ENCODE data around the gene INAVA.
A peak's percentile ranks its signal among the peaks of the same experiment; 100 is the strongest.

Gene INAVA

DNA sequence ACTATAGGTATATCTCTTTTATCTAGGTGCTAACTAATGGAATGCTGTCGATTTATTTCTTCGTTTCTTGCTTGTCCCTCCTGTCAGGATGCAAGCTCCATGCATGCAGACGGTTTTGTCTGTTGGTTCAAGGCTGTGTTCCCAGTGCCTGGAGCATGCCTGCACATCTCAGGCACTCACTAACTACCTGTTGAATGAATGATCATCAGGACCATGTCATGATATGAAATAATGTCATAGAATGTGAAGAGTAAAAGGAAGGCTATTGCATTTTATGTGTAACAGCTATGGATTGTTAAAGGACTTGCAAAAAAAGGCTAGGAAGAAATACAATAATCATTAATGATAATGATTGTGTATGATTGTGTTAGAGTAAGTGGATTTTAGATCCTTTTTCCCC lies 17.7 kb upstream of the INAVA start:
- DNase-seq: no peak

DNA sequence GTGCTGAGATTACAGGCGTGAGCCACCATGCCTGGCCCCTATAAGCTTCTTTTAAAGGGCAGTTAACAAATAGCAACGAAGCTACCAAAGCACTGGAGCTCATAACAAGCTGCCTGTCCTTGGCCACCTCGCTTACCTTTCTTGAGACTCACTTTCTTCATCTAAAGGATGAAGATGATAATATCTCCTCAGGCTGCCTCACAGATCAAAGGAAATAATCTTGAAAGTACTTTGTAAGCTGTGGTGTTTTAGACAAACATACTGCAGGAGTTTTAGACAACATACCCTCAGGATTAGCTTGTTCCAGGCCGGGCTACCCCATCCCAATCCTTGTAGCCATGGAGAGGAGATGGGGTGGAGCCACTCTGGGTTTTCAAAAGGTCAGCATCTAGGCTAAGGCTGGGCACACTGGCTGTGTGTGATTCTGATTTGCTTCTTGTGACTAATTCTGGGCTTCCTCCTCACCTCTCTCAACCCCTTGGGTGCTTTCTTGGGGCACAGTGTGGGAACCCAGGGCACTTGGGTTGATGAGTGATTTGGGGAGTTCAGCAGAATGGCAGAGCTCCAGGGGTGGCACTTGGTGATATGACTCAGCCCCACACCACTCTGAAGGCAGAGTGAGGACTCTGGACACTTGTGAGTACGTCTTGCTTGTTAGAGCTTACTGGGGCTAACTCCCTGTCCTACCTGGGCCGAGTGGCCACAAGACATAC lies 16.7 kb upstream of the INAVA start:
- no peak for DNase-seq

DNA sequence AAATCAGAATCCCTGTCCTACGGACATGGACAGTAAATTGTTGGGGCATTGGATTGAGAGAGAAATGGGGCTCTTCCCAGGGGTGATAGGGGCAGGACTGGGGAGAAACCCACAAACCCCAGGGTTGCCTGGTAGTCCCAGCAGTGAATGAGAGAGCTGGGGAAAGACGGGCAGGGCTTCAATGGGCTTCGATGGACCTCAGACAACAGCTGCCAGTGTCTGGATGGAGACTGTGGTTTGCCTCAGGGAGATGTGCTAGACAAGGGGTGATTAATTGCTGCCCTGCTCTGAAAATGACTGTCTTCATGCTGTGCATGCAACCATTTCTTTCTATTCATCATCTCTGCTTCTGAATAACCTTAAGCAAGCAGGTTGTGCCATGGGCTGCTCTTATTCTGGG lies 14.5 kb upstream of the INAVA start:
- no peak for DNase-seq

DNA sequence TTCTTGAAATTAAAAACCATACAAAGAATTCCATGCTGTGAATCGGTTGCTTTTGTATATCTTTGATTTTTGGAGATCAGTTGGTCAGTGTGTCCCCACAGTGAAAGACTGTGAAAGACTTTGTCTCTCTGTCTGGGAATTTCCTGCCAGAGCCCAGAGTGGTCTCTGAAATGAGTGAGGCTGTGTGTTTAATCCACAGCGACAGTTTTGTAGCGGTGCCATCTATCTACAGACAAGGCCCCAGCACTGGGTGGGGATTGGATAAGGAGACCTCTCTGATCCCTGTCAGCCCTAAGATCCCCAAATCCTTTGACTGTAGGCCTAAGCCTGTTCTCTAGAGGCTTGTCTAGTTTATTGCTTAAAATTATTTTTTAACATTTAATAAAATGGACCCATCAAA lies 11.6 kb upstream of the INAVA start:
- DNase-seq: no peak

DNA sequence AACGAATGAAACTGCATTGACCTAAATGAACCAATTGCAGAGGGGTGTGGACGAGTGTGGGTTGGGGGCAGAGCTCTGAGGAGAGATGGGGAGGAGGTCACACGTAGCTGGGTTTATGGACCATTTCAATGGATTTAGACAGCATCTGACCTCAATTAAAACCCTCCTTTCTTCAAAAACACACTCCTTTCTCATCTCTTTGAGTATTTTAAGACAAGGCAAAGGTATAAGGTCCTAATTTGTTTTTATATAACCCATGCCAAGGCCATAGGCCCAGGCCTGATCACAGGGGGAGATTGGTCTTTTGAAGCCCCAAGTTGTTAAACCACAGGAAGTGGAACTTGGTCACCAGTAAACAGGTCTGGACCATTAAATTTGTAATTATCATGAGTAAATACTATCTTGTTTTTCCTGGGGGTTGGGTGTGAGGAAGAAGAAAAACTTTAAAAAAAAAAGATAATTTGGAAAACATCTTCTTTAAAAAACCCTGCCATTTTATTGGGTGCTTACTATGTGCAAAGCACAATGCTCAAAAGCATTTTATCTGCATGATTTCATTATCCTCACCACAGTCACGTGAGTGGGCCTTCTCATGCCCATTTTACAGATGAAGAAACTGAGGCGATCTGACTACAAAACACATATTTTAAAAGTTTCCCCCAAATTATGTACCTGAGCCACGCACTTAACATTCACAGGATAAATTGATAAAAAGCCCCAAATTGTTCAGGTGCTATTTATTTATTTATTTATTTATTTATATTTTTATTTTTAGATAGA lies 8.9 kb upstream of the INAVA start:
- no peak for DNase-seq

DNA sequence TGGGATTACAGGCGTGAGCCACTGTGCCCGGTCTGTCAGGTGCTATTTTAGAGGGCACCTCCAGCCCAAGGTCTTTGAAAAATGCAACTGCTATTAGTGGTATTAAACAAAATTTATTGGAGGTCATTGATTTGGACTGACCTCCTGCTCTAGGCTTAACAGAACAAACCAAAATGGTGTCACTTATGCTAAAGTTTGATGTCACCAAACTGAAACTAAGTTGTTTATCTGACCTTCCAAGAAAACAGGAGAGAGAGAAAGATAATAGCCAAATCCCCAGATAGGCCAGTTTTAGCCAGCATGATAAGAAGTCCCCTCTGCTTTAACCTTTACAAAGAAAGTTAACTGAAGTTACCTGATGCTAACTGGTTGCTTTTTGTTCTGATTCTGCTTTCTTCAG lies 8.1 kb upstream of the INAVA start:
- no peak for DNase-seq

DNA sequence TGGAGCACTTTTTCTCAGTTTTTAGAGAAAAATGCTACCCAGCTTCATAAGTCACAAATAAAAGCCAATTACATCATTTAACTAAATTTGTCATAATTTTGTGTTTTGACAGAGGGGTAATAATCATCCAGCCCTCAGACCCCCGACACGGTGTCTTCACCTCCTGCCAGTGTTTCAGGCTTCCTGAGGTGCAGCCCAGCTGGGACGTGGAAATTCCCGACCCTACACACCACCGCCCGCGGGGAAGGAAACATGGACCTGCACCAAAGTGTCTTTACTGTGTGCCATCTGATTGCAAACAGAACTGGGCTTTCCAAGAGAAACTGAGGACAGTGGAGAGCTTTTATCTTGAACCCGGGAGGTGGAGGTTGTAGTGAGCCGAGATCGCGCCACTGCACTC lies 7.7 kb upstream of the INAVA start:
- no peak for DNase-seq

DNA sequence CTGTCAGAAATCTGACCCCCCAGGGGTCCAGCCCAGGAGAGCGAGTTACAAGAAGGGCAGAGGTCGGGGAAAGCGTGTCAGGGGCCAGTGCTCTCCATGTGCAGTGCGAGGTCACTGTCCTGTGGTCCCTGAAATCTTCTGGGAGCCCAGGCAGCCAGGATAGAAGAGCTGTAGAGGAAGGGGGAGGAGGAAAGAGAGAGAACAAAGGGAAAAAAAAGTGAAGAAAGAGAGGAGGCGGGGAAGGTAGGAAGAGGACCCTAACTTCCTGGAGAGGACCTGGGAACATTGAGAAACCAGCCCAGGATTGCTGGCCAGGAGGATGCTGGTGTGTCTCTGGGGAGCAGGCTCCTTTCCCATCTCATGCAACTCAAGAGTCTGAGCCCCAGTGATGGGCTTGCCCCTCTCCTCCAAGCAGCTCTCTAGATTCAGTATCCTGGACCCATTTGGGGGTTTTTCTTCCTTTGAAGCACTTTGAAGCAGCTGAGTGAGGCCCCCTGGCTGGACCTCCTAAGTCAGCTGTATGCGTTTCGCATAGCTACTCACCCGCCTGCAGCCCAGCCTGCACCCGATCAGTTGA lies 6.8 kb upstream of the INAVA start:
- no peak for DNase-seq

DNA sequence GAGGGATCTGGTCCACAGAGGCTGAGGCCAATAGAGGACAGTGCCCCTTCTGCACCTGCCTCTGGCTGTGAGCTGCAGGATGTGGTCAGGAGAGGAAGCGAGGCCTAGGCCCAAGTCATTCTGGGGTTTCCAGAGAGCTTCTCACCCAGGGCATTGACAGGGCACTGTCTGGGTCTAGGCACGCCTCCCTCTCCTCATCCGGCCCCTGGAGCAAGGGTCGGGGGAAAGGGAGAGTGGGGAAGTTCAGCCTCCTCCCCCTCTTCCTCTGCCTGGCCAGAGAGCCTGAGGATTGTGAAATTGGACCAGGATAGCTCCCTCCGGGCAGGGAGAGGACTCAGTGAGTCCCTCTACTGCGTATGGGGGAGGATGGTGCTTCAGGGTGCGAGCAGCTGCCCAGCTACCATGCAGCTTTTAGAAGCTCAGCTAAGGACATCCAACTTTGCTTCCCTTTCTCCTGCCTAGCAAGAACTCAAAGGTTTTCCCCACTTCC lies 6.3 kb upstream of the INAVA start:
- DNase-seq: peak; percentile 94

DNA sequence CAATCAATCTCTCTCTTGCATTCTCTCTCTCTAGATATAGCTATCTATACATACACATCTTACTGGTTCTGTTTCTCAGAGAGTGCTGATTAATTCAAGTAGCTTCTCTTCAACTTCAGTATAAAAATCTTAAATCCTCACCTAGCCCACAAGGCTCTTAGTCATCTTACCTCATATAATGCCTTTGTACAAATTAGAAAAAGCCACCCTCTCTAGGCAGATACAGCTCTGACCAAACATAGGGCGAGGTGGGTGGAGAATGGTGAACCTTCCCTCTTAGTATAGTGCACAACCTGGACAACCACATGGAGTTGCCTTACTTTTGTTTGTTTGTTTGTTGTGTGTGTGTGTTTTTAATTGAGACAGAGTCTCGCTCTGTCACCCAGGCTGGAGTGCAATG lies 5.1 kb upstream of the INAVA start:
- no peak for DNase-seq

DNA sequence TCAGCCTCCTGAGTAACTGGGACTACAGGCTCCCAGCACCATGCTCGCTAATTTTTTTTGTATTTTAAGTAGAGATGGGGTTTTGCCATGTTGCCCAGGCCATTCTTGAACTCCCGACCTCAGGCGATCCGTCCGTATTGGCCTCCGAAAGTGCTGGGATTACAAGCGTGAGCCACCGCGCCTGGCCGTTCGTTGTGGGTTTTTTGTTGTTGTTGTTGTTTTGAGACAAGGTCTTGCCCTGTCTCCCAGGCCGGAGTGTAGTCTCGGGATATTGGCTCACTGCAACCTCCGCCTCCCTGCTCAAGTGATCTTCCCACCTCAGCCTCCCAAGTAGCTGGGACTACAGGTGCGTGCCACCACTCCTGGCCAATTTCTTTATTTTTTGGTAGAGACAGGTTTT lies 4.7 kb upstream of the INAVA start:
- DNase-seq: no peak

DNA sequence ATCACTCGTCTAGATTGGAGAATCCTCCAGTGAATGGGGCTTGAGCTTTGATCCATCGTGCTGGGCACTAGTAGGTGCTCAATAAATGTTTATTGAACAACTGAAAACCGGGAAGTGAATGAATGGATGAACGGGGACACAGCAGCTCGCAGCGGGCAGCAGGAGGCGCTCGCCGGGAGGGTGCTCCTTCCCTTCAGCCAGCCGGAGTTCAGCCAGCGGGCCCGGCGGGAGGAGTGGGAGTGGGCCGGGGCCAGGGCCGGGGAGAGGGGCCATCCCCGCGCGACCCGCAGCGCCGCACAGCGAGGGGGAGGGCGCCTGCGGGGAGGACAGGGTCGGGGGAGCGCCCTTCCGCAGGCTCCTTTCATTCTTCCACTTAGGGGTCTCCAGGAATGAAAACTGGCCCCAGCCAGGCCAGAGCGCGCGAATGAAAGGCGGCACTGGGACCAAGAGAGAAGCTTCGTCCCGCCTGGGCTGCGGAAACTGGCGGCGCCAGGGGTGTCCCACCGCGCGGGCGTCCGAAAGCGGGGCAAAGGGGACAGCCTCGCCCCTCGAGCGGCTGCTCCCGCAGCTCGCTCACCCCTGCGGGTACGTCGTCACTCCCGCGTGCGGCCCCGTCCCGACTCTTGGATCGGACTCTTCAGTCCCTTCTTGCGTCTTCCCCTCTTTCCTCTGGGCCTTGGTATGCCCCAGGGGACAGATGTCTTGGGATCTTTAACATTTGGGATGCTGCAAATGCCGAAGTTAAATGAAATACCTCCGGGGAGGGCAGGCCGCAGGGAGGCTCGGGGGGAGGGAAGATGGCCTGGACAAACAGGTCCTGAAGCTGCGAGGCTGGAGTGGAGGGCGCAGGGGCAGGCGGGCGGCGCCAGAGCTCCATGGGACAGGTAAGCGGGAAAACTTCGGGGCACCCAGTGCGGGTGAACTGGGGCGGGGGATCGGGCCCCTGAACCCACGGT lies 3.6 kb upstream of the INAVA start:
- DNase-seq: no peak

DNA sequence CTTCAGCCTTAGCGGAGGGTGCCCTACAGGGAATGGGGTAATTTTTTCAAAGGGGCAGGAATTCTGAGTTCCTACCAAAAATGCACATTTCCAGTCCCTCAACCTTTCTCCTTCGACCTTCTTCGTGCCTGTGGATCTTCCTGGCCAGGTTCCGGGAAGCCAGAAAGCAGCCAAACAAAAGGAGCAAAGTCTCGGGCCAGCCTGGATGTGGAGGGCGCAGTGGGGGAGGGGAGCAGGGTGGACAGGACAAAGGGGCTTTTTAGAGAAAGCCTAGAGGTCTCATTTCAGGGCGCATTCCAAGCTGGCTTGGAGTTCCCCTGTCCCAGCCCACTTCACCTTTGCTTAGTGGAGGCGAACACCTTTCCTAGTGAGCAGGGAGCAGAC lies 2.9 kb upstream of the INAVA start:
- no peak for DNase-seq

DNA sequence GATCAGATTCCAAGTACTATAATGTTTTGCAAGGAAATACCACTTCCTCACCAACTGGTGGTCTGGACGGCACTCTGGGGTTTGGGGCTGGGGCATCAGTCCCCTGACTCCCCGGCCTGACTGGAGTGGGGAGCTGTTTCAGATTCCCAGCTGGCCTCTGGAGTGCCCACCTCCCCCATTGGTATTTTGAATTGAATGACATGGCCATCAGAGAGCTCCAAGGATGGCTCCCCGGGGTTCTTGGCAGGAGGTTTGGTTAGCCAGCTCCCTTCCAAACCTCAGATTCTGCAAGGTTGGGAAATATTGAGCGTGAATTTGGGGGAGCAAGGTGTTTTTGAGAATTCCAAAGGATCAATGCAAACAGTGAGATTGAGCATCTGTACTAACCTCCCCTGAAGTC lies 2.2 kb upstream of the INAVA start:
- DNase-seq: no peak

DNA sequence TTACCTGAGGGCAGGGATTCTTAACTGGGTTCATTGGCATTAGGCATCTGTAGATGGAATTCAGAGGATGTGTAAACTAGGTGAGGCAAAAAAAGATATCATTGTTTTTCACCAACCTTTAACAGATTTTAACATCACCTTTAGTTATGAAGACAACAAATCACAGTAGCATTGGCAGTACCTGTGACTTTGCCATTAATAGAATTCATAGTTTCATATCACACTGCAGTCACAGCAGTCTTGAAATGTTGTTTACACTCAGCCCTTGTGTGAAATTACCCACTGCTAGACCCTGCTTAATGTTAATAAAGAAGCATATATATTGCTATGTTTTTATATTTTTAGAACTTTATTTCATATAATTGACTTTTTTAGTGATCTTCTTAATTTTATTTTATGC lies 1.7 kb upstream of the INAVA start:
- no peak for DNase-seq

DNA sequence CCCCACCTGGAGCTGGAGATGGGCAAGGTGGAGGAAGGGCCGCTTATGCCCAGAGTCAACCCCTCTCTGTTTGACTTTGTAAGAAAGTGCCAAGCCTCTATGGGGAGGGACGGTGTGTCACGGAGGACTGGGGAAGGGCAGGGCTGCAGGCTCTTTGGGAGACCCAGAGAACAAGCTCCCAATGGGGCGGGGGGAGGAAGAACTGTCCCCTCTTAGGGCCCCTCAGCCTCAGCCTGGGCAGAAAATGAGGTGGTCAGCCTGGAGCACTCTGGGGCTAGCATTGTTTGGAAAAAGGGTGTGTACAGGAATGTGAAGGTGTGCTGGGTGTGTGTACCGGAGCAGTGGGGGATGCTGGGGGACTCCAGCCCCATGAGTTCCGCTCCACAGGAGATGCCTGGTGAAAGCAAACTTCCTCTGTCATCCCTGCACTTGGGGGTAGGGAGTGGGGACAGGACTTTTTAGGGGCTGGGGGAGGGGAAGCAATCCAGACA lies 1.2 kb upstream of the INAVA start:
- DNase-seq: no peak

DNA sequence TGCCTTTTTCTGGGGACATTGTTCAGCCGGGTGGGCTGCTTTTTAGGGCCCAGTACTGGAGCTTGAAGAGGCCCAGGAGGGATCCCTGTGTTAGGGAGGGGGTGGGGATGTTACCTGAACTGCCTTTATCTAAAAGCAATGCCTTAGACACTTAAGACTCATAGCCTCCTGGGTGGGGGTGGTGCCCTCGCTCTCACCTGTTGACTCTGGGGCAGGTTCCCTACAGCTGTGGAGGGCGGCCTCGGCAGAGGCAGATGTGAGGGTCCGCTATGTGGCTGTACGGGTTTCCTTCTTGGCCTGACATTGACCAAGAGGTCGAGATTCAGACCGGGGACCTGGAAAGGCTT lies 716 bp downstream of the INAVA start:
- DNase-seq: no peak

DNA sequence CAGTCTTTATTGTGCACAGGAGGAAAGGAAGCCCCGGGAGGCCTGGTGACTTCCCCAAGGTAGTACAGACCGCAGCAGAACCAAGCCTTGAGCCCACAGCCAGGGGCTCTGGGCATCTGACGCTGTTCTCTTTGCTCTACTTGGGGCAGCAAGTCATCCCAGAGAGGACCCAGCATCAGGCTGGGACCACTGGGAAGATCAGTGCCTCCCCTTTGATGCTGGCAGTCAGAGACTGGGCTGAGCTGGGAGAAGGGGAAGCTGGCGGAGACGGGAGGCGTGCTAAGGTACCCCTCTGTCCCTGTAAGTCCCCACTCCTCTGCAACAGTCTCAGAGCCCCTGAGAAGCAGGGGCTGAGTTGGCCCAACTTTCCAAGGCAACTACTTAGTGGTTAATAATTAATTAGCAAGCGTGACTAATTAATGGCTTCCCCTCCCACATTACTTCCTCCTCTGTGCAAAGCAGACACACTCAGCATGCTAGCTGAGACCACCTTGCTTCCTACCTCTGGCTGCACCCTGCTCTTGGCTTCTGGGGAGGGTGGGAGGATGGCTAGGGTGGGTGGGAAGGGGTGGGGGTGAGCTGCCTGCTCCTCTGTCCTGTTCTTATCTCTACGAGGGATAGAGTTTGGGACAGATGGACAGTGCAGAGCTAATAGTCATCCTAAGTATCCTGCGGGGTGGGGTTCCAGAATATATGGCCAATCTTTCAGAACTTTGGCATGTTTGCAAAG lies 1.3 kb downstream of the INAVA start:
- no peak for DNase-seq

DNA sequence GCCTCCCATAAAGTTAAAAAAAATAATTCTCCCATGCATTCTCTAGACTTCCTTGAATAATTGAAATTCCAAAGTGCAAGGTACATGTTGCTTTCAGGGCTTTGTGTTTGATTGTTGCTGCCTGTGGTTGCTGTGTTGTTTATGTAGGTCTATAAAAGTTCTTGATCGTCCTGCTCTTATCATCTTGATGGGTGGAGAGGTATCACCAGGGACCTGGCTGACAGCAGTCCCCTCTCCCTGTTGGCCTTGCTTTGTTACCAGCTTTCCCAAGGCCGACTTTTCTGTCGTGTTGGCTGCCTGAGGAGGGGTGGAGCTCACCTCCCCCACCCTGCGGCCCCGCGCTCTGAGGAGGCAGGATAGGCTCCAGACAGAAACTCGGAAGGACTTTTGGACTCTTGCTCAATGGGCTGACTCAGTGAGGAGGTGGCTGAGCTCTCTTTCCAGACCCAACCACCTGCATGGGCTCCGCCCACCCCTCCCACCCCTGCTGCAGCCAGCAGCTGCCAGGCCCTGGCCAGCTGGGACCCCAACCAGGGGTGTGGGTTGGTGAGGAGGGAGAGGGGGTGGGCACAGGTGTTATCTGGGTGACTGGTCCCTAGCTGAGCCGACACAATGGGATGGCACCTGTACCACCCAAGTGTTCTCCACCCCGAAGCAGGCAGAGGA lies 2.0 kb downstream of the INAVA start:
- peak; percentile 41 for DNase-seq

DNA sequence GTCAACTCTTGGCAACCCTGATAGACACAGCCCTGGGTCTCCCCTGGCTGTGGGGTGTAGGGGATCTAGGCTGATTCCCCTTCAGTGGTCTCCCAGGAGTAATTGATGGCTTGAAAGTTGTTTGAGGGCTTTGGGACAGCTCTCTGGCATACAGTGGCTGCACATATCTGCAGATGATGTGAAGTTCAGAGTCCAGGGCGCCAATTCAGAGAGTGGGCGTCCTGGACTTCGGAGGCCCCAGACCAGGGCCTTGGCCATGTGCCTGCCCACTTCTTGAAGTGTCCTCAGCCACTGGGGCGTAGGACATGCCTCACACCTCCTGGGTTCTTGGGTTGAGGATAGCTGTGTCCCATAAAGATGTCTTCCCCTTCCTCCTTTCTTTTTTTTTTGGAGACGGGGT lies 2.6 kb downstream of the INAVA start:
- no peak for DNase-seq

DNA sequence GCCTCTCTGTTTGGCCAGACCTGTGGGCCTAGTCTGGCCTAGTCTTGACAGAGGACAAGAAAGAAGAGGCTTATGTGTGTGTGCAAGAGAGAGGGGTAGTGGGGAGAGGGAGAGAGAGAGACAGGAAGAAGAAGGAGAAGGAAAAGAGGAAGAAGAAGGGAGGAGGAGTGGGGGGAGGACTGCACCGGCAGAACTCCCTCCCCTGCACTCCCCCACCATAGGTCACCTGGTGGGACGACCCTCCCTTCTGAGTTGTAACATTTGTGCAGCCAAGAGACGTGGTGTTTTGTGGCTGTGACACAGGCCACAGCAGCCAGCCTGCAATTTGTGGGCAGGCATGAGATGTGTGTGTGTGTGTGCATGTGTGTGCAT lies 4.3 kb downstream of the INAVA start:
- DNase-seq: no peak

DNA sequence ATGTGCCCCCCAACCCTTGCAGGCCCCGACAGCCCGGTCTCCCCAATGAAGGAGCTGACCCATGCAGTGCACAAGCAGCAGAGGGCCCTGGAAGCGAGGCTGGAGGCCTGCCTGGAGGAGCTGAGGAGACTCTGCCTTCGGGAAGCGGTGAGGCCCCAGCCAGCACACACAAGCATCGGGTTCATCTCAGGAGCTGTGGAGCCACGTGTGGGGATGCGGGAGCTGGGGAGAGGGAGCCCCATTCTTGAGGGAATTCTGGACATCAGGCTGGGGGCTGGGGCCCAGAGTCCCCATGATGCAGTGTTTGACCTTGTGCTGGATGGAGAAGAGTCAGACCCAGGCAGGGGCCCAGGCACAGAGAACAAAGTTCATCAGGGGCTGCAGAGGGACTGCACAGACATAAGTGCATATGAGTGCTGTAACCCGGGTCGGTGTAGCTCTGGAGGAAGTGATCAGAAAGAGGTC lies 4.8 kb downstream of the INAVA start:
- DNase-seq: no peak
